ENCODE results near the gene LRCOL1. TPM values are rescaled to one million over a fixed set of nuclear protein-coding genes. Genes with fewer than 3 reads are reported as not detected.

The LRCOL1 gene
- total RNA-seq, 1 experiment from 2014 or later, result not detected

- CTCF ChIA-PET, result no interaction called here
- H3K27me3 ChIP-seq (ENCODE audit: control insufficient read depth, insufficient read depth, low read length), result no peaks in the 10 kb centered on the region
- H3K4me1 ChIP-seq (ENCODE audit: control insufficient read depth, insufficient read depth, low read length), result peaks cover 7% of the 10 kb centered on the region
- no peaks in the 10 kb centered on the region for H3K9me3 ChIP-seq (ENCODE audit: control insufficient read depth, insufficient read depth, low read depth, low read length)
- TF ChIP-seq SIN3A (IDR thresholded peaks at IDR 0.05; ENCODE audit: borderline replicate concordance, insufficient read depth, low read depth, low read length) (no peak), REST (IDR thresholded peaks at IDR 0.05; ENCODE audit: insufficient read depth in 1 of 2, low read depth in 2 of 2, low read length in 1 of 2) (no peak), TCF7L2 (IDR thresholded peaks at IDR 0.05; ENCODE audit: low read depth, low read length) (no peak), POLR2AphosphoS5 (IDR thresholded peaks at IDR 0.05; ENCODE audit: low read depth, low read length) (no peak), CTCF (IDR thresholded peaks at IDR 0.05) (no peak)
- POLR2A ChIA-PET, result no interaction called here
- BruUV-seq (replicated peaks), result no TSS peak
- H3K36me3 ChIP-seq (ENCODE audit: control insufficient read depth, insufficient read depth, low read length), result no peaks in the 10 kb centered on the region
- H3K4me3 ChIP-seq (ENCODE audit: low read depth in 2 of 2, low read length in 2 of 2), result peak overlapping the region; percentile 14 to 23; a peak in 3 of 4 replicates
- H3K27ac ChIP-seq (ENCODE audit: low read length), result peak overlapping the region; percentile 44; the same call in 1 of the 2 replicates
- DNase-seq (ENCODE audit: low read depth, low spot score), result no peak
- intact Hi-C loops (cut with micrococcal nuclease; ENCODE audit: unreplicated experiment) (no loop called here), in situ Hi-C loops (cut with HindIII; ENCODE audit: low pct_unique_long_range_greater_than_20kb, low sequenced_read_pairs) (no loop called here)
- no peak for ATAC-seq
Observed at GRCh38 chr12:132593521-132593920, 16.9 kb downstream of the LRCOL1 start.

DNA sequence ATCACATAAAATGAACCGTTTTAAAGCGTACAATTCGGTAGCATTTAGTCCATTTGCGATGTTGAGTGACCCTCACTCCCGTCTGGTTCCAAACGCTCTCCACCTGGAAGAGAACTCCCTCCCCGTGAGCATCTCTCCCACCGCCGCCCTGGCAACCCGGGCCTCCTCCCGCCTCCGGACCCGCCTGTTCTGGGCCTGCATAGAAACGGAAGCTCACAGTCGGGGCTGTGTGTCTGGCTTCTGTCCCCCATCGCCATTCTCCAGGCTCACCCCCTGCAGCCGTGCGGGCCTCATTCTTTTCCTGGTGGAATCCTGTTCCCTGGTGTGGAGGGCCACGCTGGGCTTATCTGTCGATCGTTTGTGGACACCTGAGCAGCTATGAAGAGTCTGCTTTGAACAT is 17.3 kb downstream of the LRCOL1 start:
- Histone ChIP-seq H3K9me3 (ENCODE audit: control insufficient read depth, insufficient read depth, low read depth, low read length) (no peaks in the 10 kb centered on the region), H3K27me3 (ENCODE audit: control insufficient read depth, insufficient read depth, low read length) (no peaks in the 10 kb centered on the region), H3K4me1 (ENCODE audit: control insufficient read depth, insufficient read depth, low read length) (peaks cover 7% of the 10 kb centered on the region), H3K4me3 (ENCODE audit: low read depth in 2 of 2, low read length in 2 of 2) (no peak overlapping the region), H3K36me3 (ENCODE audit: control insufficient read depth, insufficient read depth, low read length) (no peaks in the 10 kb centered on the region), H3K27ac (ENCODE audit: low read length) (no peak overlapping the region)
- no TSS peak for BruUV-seq (replicated peaks)
- DNase-seq (ENCODE audit: low read depth, low spot score) (no peak), ATAC-seq (no peak)
- intact Hi-C loops (cut with micrococcal nuclease; ENCODE audit: unreplicated experiment), result no loop called here
- ChIA-PET CTCF (no interaction called here), POLR2A (no interaction called here)
- TF ChIP-seq TCF7L2 (IDR thresholded peaks at IDR 0.05; ENCODE audit: low read depth, low read length) (no peak), CTCF (IDR thresholded peaks at IDR 0.05) (no peak), SIN3A (IDR thresholded peaks at IDR 0.05; ENCODE audit: borderline replicate concordance, insufficient read depth, low read depth, low read length) (no peak), REST (IDR thresholded peaks at IDR 0.05; ENCODE audit: insufficient read depth in 1 of 2, low read depth in 2 of 2, low read length in 1 of 2) (no peak), POLR2AphosphoS5 (IDR thresholded peaks at IDR 0.05; ENCODE audit: low read depth, low read length) (no peak)
- in situ Hi-C loops (cut with HindIII; ENCODE audit: low pct_unique_long_range_greater_than_20kb, low sequenced_read_pairs), result no loop called here

Measured in Panc1 (cell line).